Endothelial cell (in vitro differentiated cells): ENCODE data around the gene FHOD3. TPM values are rescaled to one million over a fixed set of nuclear protein-coding genes. Genes with fewer than 3 reads are reported as not detected.
"Not testable (repeated sequence)": the region's sequence is repeated elsewhere in the genome, so short reads cannot be mapped to it uniquely, and the experiment has no call there.

Experiments used
- DNase-seq: peaks from one replicate; pipeline ENCODE4 v3.0.0; 2021; ENCODE audit warnings: low spot score
- H3K27ac Mint-ChIP-seq: one replicate; pipeline ENCODE4 v1.8.0; 2021; ENCODE audit warnings: mixed read lengths, inconsistent platforms; ENCODE audit not compliant: unreplicated experiment
- H3K27me3 Mint-ChIP-seq: one replicate; pipeline ENCODE4 v1.8.0; 2021; ENCODE audit warnings: mild to moderate bottlenecking, moderate library complexity, mixed read lengths, inconsistent platforms; ENCODE audit not compliant: unreplicated experiment
- H3K36me3 Mint-ChIP-seq: one replicate; pipeline ENCODE4 v1.8.0; 2021; ENCODE audit warnings: mild to moderate bottlenecking, low read depth, mixed read lengths, inconsistent platforms; ENCODE audit not compliant: unreplicated experiment
- H3K4me1 Mint-ChIP-seq: one replicate; pipeline ENCODE4 v1.8.0; 2021; ENCODE audit warnings: mild to moderate bottlenecking, mixed read lengths, inconsistent platforms; ENCODE audit not compliant: unreplicated experiment
- H3K4me3 Mint-ChIP-seq: one replicate; pipeline ENCODE4 v1.8.0; 2021; ENCODE audit warnings: mild to moderate bottlenecking, mixed read lengths, inconsistent platforms; ENCODE audit not compliant: unreplicated experiment
- H3K9me3 Mint-ChIP-seq: one replicate; pipeline ENCODE4 v1.8.0; 2021; ENCODE audit warnings: mixed read lengths, inconsistent platforms; ENCODE audit not compliant: unreplicated experiment
- total RNA-seq: library from RNA; stranded (reverse); fragmentation: NEBNext Ultra II Directional; extraction: Animal tissue kit (Norgen Biotek cat#: 25700); gene quantifications from one replicate; pipeline ENCODE4 v1.2.1, GENCODE V29; 2021; ENCODE audit not compliant: unreplicated experiment
- TF ChIP-seq, protein P1 (sequence below): fragments of 200-600 bp; sonication (generic); IDR thresholded peaks from one replicate; pipeline ENCODE4 v1.5.0; 2021; ENCODE audit warnings: antibody characterized with exemption; ENCODE audit not compliant: unreplicated experiment

Gene FHOD3
- total RNA-seq, 1 donor from 2014 or later: 0.67 TPM

- no peak overlapping the region for H3K4me3 Mint-ChIP-seq
- peaks cover 4% of the 10 kb centered on the region for H3K36me3 Mint-ChIP-seq
- no peak for DNase-seq
- TF ChIP-seq, protein P1, sequence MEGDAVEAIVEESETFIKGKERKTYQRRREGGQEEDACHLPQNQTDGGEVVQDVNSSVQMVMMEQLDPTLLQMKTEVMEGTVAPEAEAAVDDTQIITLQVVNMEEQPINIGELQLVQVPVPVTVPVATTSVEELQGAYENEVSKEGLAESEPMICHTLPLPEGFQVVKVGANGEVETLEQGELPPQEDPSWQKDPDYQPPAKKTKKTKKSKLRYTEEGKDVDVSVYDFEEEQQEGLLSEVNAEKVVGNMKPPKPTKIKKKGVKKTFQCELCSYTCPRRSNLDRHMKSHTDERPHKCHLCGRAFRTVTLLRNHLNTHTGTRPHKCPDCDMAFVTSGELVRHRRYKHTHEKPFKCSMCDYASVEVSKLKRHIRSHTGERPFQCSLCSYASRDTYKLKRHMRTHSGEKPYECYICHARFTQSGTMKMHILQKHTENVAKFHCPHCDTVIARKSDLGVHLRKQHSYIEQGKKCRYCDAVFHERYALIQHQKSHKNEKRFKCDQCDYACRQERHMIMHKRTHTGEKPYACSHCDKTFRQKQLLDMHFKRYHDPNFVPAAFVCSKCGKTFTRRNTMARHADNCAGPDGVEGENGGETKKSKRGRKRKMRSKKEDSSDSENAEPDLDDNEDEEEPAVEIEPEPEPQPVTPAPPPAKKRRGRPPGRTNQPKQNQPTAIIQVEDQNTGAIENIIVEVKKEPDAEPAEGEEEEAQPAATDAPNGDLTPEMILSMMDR: no peak
- no peak overlapping the region for H3K27ac Mint-ChIP-seq
- H3K27me3 Mint-ChIP-seq: peaks cover 5% of the 10 kb centered on the region
- H3K9me3 Mint-ChIP-seq: no peaks in the 10 kb centered on the region
- no peaks in the 10 kb centered on the region for H3K4me1 Mint-ChIP-seq
Observed at GRCh38 chr18:36758623-36759022, 461.1 kb downstream of the FHOD3 start.

GRCh38 chr18:36759167-36759776 lies 461.8 kb downstream of the FHOD3 start:
- TF ChIP-seq, protein P1: no peak
- H3K27me3 Mint-ChIP-seq: peaks cover 5% of the 10 kb centered on the region
- DNase-seq: no peak
- no peak overlapping the region for H3K27ac Mint-ChIP-seq
- H3K4me3 Mint-ChIP-seq: no peak overlapping the region
- peaks cover 4% of the 10 kb centered on the region for H3K36me3 Mint-ChIP-seq
- no peaks in the 10 kb centered on the region for H3K9me3 Mint-ChIP-seq
- no peaks in the 10 kb centered on the region for H3K4me1 Mint-ChIP-seq

- DNase-seq: no peak
- Mint-ChIP-seq H3K27ac (no peak overlapping the region), H3K4me3 (no peak overlapping the region), H3K27me3 (peaks cover 5% of the 10 kb centered on the region), H3K36me3 (peaks cover 4% of the 10 kb centered on the region), H3K4me1 (no peaks in the 10 kb centered on the region), H3K9me3 (no peaks in the 10 kb centered on the region)
- TF ChIP-seq, protein P1: no peak
Observed at GRCh38 chr18:36760598-36760997, 463.1 kb downstream of the FHOD3 start.

GRCh38 chr18:36761186-36761698 lies 463.7 kb downstream of the FHOD3 start:
- Mint-ChIP-seq H3K27me3 (peaks cover 5% of the 10 kb centered on the region), H3K4me1 (no peaks in the 10 kb centered on the region), H3K27ac (no peak overlapping the region), H3K9me3 (no peaks in the 10 kb centered on the region), H3K4me3 (no peak overlapping the region), H3K36me3 (peaks cover 4% of the 10 kb centered on the region)
- TF ChIP-seq, protein P1: no peak
- DNase-seq: no peak

DNA sequence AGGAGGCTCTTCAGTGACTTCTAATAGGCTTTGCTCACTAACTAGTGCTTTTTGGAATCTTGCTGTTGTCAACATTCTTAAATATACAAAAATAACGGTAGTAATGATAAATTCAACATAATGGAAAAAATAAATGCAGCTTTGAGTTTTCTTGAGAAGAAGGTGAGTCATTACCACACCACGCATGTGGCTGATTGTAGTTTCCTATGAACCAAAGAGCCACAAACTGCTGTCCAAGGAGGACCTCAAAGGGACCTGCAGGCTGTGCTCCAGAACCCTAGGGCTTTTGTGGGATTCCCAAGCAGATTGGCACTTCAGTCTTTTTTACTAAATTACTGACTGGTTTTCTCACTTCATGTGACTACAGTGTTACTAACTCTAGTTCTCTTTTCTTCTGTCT lies 464.6 kb downstream of the FHOD3 start:
- Mint-ChIP-seq H3K36me3 (peaks cover 4% of the 10 kb centered on the region), H3K4me3 (no peak overlapping the region), H3K27me3 (peaks cover 5% of the 10 kb centered on the region), H3K4me1 (no peaks in the 10 kb centered on the region), H3K9me3 (no peaks in the 10 kb centered on the region), H3K27ac (no peak overlapping the region)
- no peak for DNase-seq
- TF ChIP-seq, protein P1: no peak

- not testable (repeated sequence) for DNase-seq, H3K27me3 Mint-ChIP-seq, H3K9me3 Mint-ChIP-seq, H3K27ac Mint-ChIP-seq, H3K4me3 Mint-ChIP-seq, H3K4me1 Mint-ChIP-seq, H3K36me3 Mint-ChIP-seq
Observed at GRCh38 chr18:36762965-36763364, 465.5 kb downstream of the FHOD3 start.
